Measurements from ENCODE around the gene TUBB4B.
"Not testable (repeated sequence)": the region's sequence is repeated elsewhere in the genome, so short reads cannot be mapped to it uniquely, and the experiment has no call there.

Gene TUBB4B

GRCh38 chr9:137237759-137238726, 3.0 kb upstream of the TUBB4B start:
- DNase-seq, result no peak

- not testable (repeated sequence) for DNase-seq
These were observed 1.4 kb upstream of the TUBB4B start for GRCh38 chr9:137239541-137240200.

GRCh38 chr9:137240318-137240840, 708 bp upstream of the TUBB4B start:
- DNase-seq, result peak; percentile 81

GRCh38 chr9:137241490-137242268, 592 bp downstream of the TUBB4B start:
- DNase-seq, result peak; percentile 76

GRCh38 chr9:137242269-137243203, 1.4 kb downstream of the TUBB4B start:
- DNase-seq, result no peak

- not testable (repeated sequence) for DNase-seq
These were observed 2.2 kb downstream of the TUBB4B start for GRCh38 chr9:137243266-137243625.

GRCh38 chr9:137243626-137244485, 2.8 kb downstream of the TUBB4B start:
- DNase-seq, result peak; percentile 45

GRCh38 chr9:137244486-137245449, 3.7 kb downstream of the TUBB4B start:
- DNase-seq, result no peak

GRCh38 chr9:137245450-137246421, 4.6 kb downstream of the TUBB4B start:
- DNase-seq, result no peak

- no peak for DNase-seq
These were observed 6.2 kb downstream of the TUBB4B start for GRCh38 chr9:137247135-137247915.

GRCh38 chr9:137247916-137248175, 6.8 kb downstream of the TUBB4B start:
- no peak for DNase-seq

GRCh38 chr9:137250329-137251193, 9.5 kb downstream of the TUBB4B start:
- no peak for DNase-seq

GRCh38 chr9:137251194-137251461, 10.0 kb downstream of the TUBB4B start, which contains the start of gene STPG3:
TSS of gene STPG3 (plus strand) at chr9:137251286. CDS start at chr9:137251287, 1 bp downstream.
- no peak for DNase-seq

- DNase-seq, result no peak
These were observed 10.6 kb downstream of the TUBB4B start for GRCh38 chr9:137251490-137252268.

GRCh38 chr9:137252555-137253506, 11.7 kb downstream of the TUBB4B start:
- DNase-seq, result no peak
